GM12878 (cell line): ENCODE measurements around the gene HMCN2.

Experiments
- CHD4 ChIP-seq: fragments of 200-600 bp; sonication (generic); IDR thresholded peaks from 2 replicates; pipeline ENCODE4 v1.6.1; 2016; ENCODE audit warnings: mild to moderate bottlenecking
- CREB1 ChIP-seq: IDR thresholded peaks from 2 replicates; pipeline ENCODE4 v1.6.1; 2012; ENCODE audit warnings: low read depth, mild to moderate bottlenecking, inconsistent platforms
- CTCF ChIP-seq, 3 experiments: IDR thresholded peaks in 2 of 3; conservative IDR thresholded peaks in 1 of 3; 2 replicates each; pipeline ENCODE4 v1.5.1; 2011; ENCODE audit warnings: low read depth in 3 of 3, low read length in 3 of 3, mild to moderate bottlenecking in 3 of 3, control low read depth in 2 of 3, moderate library complexity in 2 of 3, inconsistent platforms in 1 of 3, mixed read lengths in 1 of 3; ENCODE audit not compliant: control insufficient read depth in 2 of 3, insufficient read depth in 1 of 3; ENCODE audit errors: extremely low read depth in 1 of 3
- CUX1 ChIP-seq: IDR thresholded peaks from 2 replicates; pipeline ENCODE4 v1.6.1; 2012; ENCODE audit warnings: improper control_type of control experiment, low read depth, low read length; ENCODE audit not compliant: insufficient replicate concordance
- DPF2 ChIP-seq: fragments of 450-650 bp; IDR thresholded peaks from 2 replicates; pipeline ENCODE4 v1.6.1; 2017; ENCODE audit warnings: mild to moderate bottlenecking
- FOXK2 ChIP-seq: fragments of 450-650 bp; IDR thresholded peaks from 2 replicates; pipeline ENCODE4 v1.6.1; 2017; ENCODE audit warnings: mild to moderate bottlenecking, moderate library complexity
- FOXM1 ChIP-seq: IDR thresholded peaks from 2 replicates; pipeline ENCODE4 v1.6.1; 2012; ENCODE audit warnings: low read depth, mild to moderate bottlenecking, inconsistent platforms, low read length, moderate library complexity
- POLR2A ChIP-seq: IDR thresholded peaks from 2 replicates; pipeline ENCODE4 v1.6.1; 2011; ENCODE audit warnings: low read depth, mild to moderate bottlenecking, low read length
- REST ChIP-seq: IDR thresholded peaks from 2 replicates; pipeline ENCODE4 v1.6.1; 2012; ENCODE audit warnings: mild to moderate bottlenecking, low read depth, low read length
- ZNF274 ChIP-seq: IDR thresholded peaks from one replicate; pipeline ENCODE4 v1.8.0; 2011; ENCODE audit not compliant: insufficient read length, insufficient read depth

GRCh38 chr9:130264414-130265350 lies 878 bp upstream of the HMCN2 start:
- no peak for TF ChIP-seq CHD4
- no peak for TF ChIP-seq FOXM1
- TF ChIP-seq CREB1, result no peak
- no peak for TF ChIP-seq CUX1
- no peak for TF ChIP-seq REST
- TF ChIP-seq DPF2, result no peak
- TF ChIP-seq FOXK2, result no peak
- TF ChIP-seq CTCF (IDR thresholded peaks at IDR 0.05 in 2 of 3, conservative IDR thresholded peaks at IDR 0.05 in 1 of 3; ENCODE audit: control insufficient read depth in 2 of 3, extremely low read depth in 1 of 3, insufficient read depth in 1 of 3, low read depth in 3 of 3, low read length in 3 of 3), result no peak
- TF ChIP-seq POLR2A, result no peak
- no peak for TF ChIP-seq ZNF274
